Stomach (tissue), 9 donors: ENCODE results near the gene DOP1A. TPM values are rescaled to one million over a fixed set of nuclear protein-coding genes. Genes with fewer than 3 reads are reported as not detected.

Experiments used
- DNase-seq, 2 donors: peaks; one replicate each; pipeline versions ENCODE4 v3.0.0 to v3.0.0-alpha.2; 2013 to 2019
- H3K27ac ChIP-seq, 5 donors: fragments of 200-600 bp in 4 of 5; sonication (generic) in 4 of 5; one replicate each; pipeline ENCODE4 v1.5.1; 2013 to 2019; ENCODE audit warnings: mild to moderate bottlenecking in 1 of 5, moderate library complexity in 1 of 5
- H3K27me3 ChIP-seq, 3 donors: fragments of 200-600 bp; sonication (generic); one replicate each; pipeline ENCODE4 v1.5.1; 2017 to 2019; ENCODE audit warnings: mixed run types in 1 of 3
- H3K36me3 ChIP-seq, 4 donors: fragments of 200-600 bp; sonication (generic); 1 replicate in 3 of 4; 2 replicates in 1 of 4; pipeline ENCODE4 v1.5.1; 2016 to 2019
- H3K4me1 ChIP-seq, 4 donors: fragments of 200-600 bp; sonication (generic); one replicate each; pipeline ENCODE4 v1.5.1; 2016 to 2019
- H3K4me3 ChIP-seq, 4 donors: fragments of 200-600 bp; sonication (generic) in 3 of 4; one replicate each; pipeline ENCODE4 v1.5.1; 2016 to 2019; ENCODE audit warnings: mild to moderate bottlenecking in 1 of 4
- H3K9me3 ChIP-seq, 4 donors: fragments of 200-600 bp; sonication (generic); one replicate each; pipeline ENCODE4 v1.5.1; 2016 to 2019
- CTCF ChIP-seq, 7 experiments: fragments of 450-650 bp in 4 of 7; fragments of 200-600 bp in 3 of 7; sonication (generic) in 3 of 7; IDR thresholded peaks; one replicate each; pipeline ENCODE4 v1.5.1; 2016 to 2019; ENCODE audit warnings: antibody characterized with exemption in 7 of 7, control low read depth in 2 of 7, mild to moderate bottlenecking in 1 of 7
- EP300 ChIP-seq: sonication (generic); formaldehyde crosslinking; IDR thresholded peaks from one replicate; pipeline ENCODE4 v1.6.1; 2017; ENCODE audit warnings: antibody characterized with exemption
- POLR2A ChIP-seq, 4 donors: fragments of 450-650 bp; IDR thresholded peaks; one replicate each; pipeline ENCODE4 v1.6.1; 2016; ENCODE audit warnings: antibody characterized with exemption in 4 of 4, control low read depth in 2 of 4, mild to moderate bottlenecking in 1 of 4, moderate library complexity in 1 of 4
- POLR2AphosphoS5 ChIP-seq, 3 donors: sonication (generic); formaldehyde crosslinking; IDR thresholded peaks; one replicate each; pipeline ENCODE4 v1.6.1; 2016; ENCODE audit warnings: antibody characterized with exemption in 3 of 3
- WGBS, 5 donors: extraction: QIAGEN DNeasy Blood & Tissue Kit in 3 of 5; methylation state at CpG; one replicate each; pipeline versions ENCODE4 v1.1.5 to v1.1.7; 2013 to 2018; 5-methylcytosine and 5-hydroxymethylcytosine counted together
- intact Hi-C: fragments of 100-400 bp; cut with DNase I; formaldehyde crosslinking; loops from one replicate; pipeline ENCODE4 v1.15.1; 2023; ENCODE audit warnings: low total_unique reads
- polyA plus RNA-seq, 3 donors: library from polyadenylated mRNA; stranded (reverse); fragments of 200-250 nt; gene quantifications; one replicate each; pipeline ENCODE4 v1.2.3, GENCODE V29; 2013
- total RNA-seq, 5 donors: library from RNA; depleted of rRNA; stranded (reverse); fragments of >200 nt; gene quantifications; one replicate each; pipeline versions ENCODE4 v1.1.0 to v1.2.3, GENCODE V29; 2014 to 2016
- donor health status: healthy with polysubstance abuse.
- donor health status: Bipolar disorder and iron deficiency.
- donor health status: healthy.

Gene DOP1A
- total and polyA plus RNA-seq, 8 donors = 2.6 to 68.3 (median 16.3) TPM

GRCh38 chr6:83132121-83132520 is 64.7 kb downstream of the DOP1A start:
- intact Hi-C loops = no loop called here
- TF ChIP-seq POLR2A (IDR thresholded peaks at IDR 0.05) = no peak
- TF ChIP-seq POLR2AphosphoS5 (IDR thresholded peaks at IDR 0.05) = no peak
- no peak for TF ChIP-seq CTCF (IDR thresholded peaks at IDR 0.05)
- no peak for TF ChIP-seq EP300
- Histone ChIP-seq H3K4me1 (no peaks in the 10 kb centered on the region), H3K27me3 (no peaks in the 10 kb centered on the region), H3K27ac (no peak overlapping the region), H3K4me3 (no peak overlapping the region), H3K36me3 (peaks cover 29 to 91% (median 88%) of the 10 kb centered on the region in 4 donors), H3K9me3 (no peaks in the 10 kb centered on the region)
- no peak for DNase-seq
- 81 to 92% (median 89%) methylated on average over 3 of the region's 3 CpGs for WGBS, 5 donors

- WGBS, 5 donors = 88 to 91% (median 90%) methylated on average over 5 of the region's 5 CpGs
- DNase-seq = no peak
Measured at GRCh38 chr6:83138118-83138722, 70.7 kb downstream of the DOP1A start.

DNA sequence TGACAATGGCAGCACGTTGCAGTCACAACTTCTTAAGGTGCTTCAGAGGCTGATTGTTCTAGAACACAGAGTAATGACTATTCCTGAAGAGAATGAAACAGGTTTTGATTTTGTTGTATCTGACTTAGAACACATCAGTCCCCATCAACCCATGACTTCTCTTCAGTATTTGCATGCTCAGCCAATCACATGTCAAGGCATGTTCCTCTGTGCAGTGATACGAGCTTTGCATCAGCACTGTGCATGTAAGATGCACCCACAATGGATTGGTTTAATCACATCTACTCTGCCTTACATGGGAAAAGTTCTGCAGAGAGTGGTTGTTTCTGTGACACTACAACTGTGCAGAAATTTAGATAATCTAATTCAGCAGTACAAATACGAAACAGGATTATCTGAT is 71.3 kb downstream of the DOP1A start:
- no peak for DNase-seq
- Histone ChIP-seq H3K36me3 (peaks cover 8 to 94% (median 83%) of the 10 kb centered on the region in 4 donors), H3K9me3 (no peaks in the 10 kb centered on the region), H3K4me1 (peaks cover 0 to 5% (median 0%) of the 10 kb centered on the region in 4 donors), H3K27ac (no peak overlapping the region), H3K27me3 (no peaks in the 10 kb centered on the region), H3K4me3 (no peak overlapping the region)
- TF ChIP-seq CTCF (IDR thresholded peaks at IDR 0.05) (no peak), POLR2AphosphoS5 (IDR thresholded peaks at IDR 0.05) (no peak), POLR2A (IDR thresholded peaks at IDR 0.05) (no peak), EP300 (no peak)
- WGBS, 5 donors = 83 to 90% (median 85%) methylated on average over 3 of the region's 3 CpGs
- intact Hi-C loops = no loop called here

More at GRCh38 chr6:83138118-83138722, 70.7 kb downstream of the DOP1A start:
- no peak overlapping the region for H3K4me3 ChIP-seq
- H3K27ac ChIP-seq = no peak overlapping the region
- intact Hi-C loops = no loop called here
- no peaks in the 10 kb centered on the region for H3K9me3 ChIP-seq
- peaks cover 0 to under 1% (median 0%) of the 10 kb centered on the region in 4 donors for H3K4me1 ChIP-seq
- no peaks in the 10 kb centered on the region for H3K27me3 ChIP-seq
- no peak for TF ChIP-seq POLR2A (IDR thresholded peaks at IDR 0.05)
- TF ChIP-seq POLR2AphosphoS5 (IDR thresholded peaks at IDR 0.05) = no peak
- TF ChIP-seq EP300 = no peak
- H3K36me3 ChIP-seq = peaks cover 8 to 89% (median 79%) of the 10 kb centered on the region in 4 donors

GRCh38 chr6:83151114-83151513 is 83.6 kb downstream of the DOP1A start:
- 85 to 95% (median 93%) methylated on average over 2 of the region's 2 CpGs for WGBS, 5 donors
- intact Hi-C loops = no loop called here
- H3K27me3 ChIP-seq = no peaks in the 10 kb centered on the region
- TF ChIP-seq EP300 = no peak
- no peak overlapping the region for H3K4me3 ChIP-seq
- H3K36me3 ChIP-seq = peaks cover 9 to 93% (median 79%) of the 10 kb centered on the region in 4 donors
- no peak for DNase-seq
- H3K27ac ChIP-seq = no peak overlapping the region
- H3K9me3 ChIP-seq = no peaks in the 10 kb centered on the region
- H3K4me1 ChIP-seq = no peaks in the 10 kb centered on the region

DNA sequence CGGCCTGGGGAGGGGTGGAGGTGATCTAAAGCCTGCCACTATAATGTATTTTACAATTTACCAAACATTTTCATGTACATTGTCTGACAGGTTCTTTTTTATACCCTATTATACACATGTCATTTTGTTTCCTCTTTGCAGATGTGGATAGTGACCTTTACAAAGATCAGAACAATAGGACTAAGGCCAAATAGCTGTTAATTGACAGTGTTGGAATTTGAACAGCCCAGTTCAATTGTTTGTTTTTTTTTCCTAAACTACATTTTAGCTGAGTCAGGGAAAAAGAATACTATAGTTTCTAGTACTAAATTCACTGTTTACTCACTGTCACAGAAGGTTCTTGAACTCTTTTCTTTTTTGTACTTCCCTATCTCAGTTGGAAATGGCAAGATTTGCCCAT is 85.4 kb downstream of the DOP1A start:
- H3K36me3 ChIP-seq = peaks cover 16 to 93% (median 84%) of the 10 kb centered on the region in 4 donors
- TF ChIP-seq EP300 (no peak), POLR2AphosphoS5 (IDR thresholded peaks at IDR 0.05) (no peak), POLR2A (IDR thresholded peaks at IDR 0.05) (no peak), CTCF (IDR thresholded peaks at IDR 0.05) (no peak)
- DNase-seq = no peak
- H3K27ac ChIP-seq = no peak overlapping the region
- no peaks in the 10 kb centered on the region for H3K4me1 ChIP-seq
- 82 to 100% (median 94%) methylated on average over 1 of the region's 1 CpG for WGBS, 5 donors
- intact Hi-C loops = no loop called here
- H3K4me3 ChIP-seq = no peak overlapping the region
- no peaks in the 10 kb centered on the region for H3K27me3 ChIP-seq
- no peaks in the 10 kb centered on the region for H3K9me3 ChIP-seq
